ENCODE measurements around the gene GOLM1.
"Not testable (repeated sequence)": the region's sequence is repeated elsewhere in the genome, so short reads cannot be mapped to it uniquely, and the experiment has no call there.

Gene GOLM1

DNA sequence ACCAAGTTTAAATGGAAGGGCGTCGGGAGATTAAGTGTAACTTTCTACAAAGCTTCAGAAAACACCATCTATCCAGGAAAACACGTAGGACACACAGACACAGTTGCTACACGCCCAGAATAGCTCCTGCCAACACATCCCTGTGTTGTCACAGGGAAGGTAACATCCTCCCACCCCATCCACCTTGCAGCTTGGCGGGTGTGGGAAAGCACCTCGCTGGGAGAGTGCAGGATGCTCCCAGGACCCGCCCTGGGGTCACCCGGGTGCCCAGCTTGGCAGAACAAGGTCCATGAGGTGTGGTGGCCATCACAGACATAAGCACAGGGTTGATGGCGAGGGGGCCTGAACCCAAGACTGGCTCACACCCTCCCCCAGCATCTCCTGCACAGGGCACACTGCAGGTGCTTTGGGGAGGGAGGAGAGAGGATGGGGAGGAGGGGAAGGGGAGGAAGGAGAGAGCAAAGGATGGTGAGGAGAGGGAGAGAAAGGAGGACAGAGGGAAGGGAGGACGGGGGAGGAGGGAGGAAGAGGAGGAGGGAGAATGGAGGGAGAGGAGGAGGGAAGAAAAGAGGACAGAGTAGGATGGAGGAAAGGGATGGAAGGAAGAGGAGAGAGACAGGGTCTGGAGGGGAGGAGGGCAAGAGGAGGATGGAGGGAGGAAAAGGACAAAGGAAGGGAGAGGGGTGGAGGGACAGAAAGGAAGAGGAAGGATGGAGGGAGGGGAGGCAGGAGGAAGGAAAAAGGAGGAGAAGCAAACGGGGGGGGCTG, 37.2 kb downstream of the GOLM1 start:
- Histone ChIP-seq H3K9me3 (ENCODE audit: low read depth, low read length) (no peaks in the 10 kb centered on the region), H3K9ac (ENCODE audit: insufficient read length) (no peak overlapping the region), H3K36me3 (ENCODE audit: insufficient read depth, low read length) (0 out of 2 replicates have a peak, but pooled peaks cover 1% of the 10 kb centered on the region), H3K27ac (no peak overlapping the region), H3K4me3 (no peak overlapping the region)
- DNase-seq (ENCODE audit: low read depth, low spot score) = no peak
- no peak for TF ChIP-seq FOXP2 (optimal IDR thresholded peaks at IDR 0.05; ENCODE audit: control extremely low read depth, extremely low read length, insufficient read depth)
- TF ChIP-seq POLR2AphosphoS5 (IDR thresholded peaks at IDR 0.05; ENCODE audit: borderline replicate concordance, low read depth, low read length) = no peak
- TF ChIP-seq EZH2 (IDR thresholded peaks at IDR 0.05) = no peak

DNA sequence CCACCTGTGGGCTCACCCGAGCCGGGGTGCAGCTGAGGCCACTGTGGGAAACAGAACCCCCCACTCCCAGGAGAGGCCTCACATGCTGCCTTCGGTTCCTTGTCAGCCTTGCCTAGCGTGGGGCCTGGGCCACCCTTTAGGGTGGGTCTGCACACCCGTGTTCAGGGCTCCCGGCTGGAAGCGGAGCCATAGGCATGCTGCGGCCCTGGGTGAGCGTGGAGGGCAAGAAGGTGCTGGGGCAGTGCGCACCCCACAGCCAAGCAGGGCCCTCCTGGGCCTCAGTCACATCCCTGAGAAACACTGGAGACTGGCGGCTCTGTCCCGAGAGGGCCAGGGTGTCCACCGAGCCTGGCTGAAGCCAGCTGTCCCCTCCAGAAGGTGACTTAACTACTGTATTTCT, 41.9 kb downstream of the GOLM1 start:
- H3K36me3 ChIP-seq (ENCODE audit: insufficient read depth, low read length) = no peaks in the 10 kb centered on the region

DNA sequence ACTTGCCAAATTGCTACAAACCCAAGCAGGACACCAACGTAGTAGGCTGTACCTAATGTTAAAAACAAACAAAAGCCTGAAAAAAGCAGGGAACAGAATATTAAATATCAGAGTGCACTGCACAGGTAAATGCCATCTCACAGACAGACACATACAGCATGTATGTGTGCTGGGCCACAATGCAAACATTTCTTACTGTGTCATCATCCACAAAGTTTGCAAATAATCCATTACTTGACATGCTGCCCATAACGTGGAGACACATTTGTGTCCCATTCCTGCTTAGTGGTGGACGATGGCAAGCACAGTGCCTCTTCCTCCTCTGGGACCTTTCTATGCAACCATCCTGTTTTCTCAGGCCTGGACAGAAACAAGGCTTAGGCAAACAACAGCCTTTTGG, 44.7 kb downstream of the GOLM1 start:
- no peak overlapping the region for H3K27ac ChIP-seq
- TF ChIP-seq POLR2AphosphoS5 (IDR thresholded peaks at IDR 0.05; ENCODE audit: borderline replicate concordance, low read depth, low read length) (no peak), FOXP2 (optimal IDR thresholded peaks at IDR 0.05; ENCODE audit: control extremely low read depth, extremely low read length, insufficient read depth) (no peak), EZH2 (IDR thresholded peaks at IDR 0.05) (no peak)
- H3K36me3 ChIP-seq (ENCODE audit: insufficient read depth, low read length) = no peaks in the 10 kb centered on the region

More for the DNA sequence above, 41.9 kb downstream of the GOLM1 start:
- H3K9ac ChIP-seq (ENCODE audit: insufficient read length) = no peak overlapping the region
- TF ChIP-seq EZH2 (IDR thresholded peaks at IDR 0.05) (no peak), POLR2AphosphoS5 (IDR thresholded peaks at IDR 0.05; ENCODE audit: borderline replicate concordance, low read depth, low read length) (no peak)
- no peak overlapping the region for H3K27ac ChIP-seq
- H3K9me3 ChIP-seq (ENCODE audit: low read depth, low read length) = no peaks in the 10 kb centered on the region
- H3K4me3 ChIP-seq = no peak overlapping the region
- no peak for DNase-seq (ENCODE audit: low read depth, low spot score)

DNA sequence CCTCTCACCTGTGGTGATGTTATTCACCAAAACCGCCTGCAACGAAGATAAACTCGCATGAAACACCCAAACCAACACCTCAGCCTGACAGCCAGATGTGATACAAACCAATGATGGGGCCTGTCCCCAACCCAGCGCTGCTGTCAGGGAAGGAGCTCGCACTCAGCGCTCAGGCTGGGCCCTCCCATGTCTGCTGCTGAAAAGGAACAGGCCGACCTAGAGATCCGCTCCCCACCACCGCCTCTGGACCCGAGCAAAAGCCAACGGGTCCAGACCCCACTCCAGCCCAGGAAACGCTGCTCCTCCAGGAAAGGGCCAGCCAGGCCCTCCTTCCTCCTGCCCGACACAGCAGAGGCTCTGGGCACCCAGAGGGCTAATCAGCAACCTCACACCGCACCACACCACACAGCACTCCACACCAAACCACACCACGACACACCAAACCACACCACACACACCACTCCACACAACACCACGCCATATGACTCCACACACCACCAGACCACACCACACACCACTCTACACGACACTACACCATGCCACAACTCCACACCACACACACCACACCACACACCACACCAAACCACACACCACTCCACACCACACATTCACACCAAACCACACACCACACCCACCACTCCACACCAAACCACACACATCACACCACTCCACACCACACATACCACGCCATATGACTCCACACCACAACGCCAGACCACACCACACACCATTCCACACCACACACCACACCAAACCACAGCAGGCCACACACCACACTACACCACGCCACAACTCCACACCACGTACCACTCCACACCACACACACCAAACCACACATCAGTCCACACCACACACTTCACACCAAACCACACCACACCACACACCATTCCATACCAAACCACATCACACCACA, 46.5 kb downstream of the GOLM1 start:
- no peak overlapping the region for H3K9ac ChIP-seq (ENCODE audit: insufficient read length)
- H3K4me3 ChIP-seq = no peak overlapping the region
- no peaks in the 10 kb centered on the region for H3K9me3 ChIP-seq (ENCODE audit: low read depth, low read length)
- no peak for TF ChIP-seq FOXP2 (optimal IDR thresholded peaks at IDR 0.05; ENCODE audit: control extremely low read depth, extremely low read length, insufficient read depth)
- TF ChIP-seq POLR2AphosphoS5 (IDR thresholded peaks at IDR 0.05; ENCODE audit: borderline replicate concordance, low read depth, low read length) = no peak
- TF ChIP-seq EZH2 (IDR thresholded peaks at IDR 0.05) = no peak
- no peak for DNase-seq (ENCODE audit: low read depth, low spot score)
- no peaks in the 10 kb centered on the region for H3K36me3 ChIP-seq (ENCODE audit: insufficient read depth, low read length)
- no peak overlapping the region for H3K27ac ChIP-seq

More for the DNA sequence above, 44.7 kb downstream of the GOLM1 start:
- DNase-seq (ENCODE audit: low read depth, low spot score) = no peak
- Histone ChIP-seq H3K9ac (ENCODE audit: insufficient read length) (no peak overlapping the region), H3K4me3 (no peak overlapping the region), H3K9me3 (ENCODE audit: low read depth, low read length) (no peaks in the 10 kb centered on the region)

DNA sequence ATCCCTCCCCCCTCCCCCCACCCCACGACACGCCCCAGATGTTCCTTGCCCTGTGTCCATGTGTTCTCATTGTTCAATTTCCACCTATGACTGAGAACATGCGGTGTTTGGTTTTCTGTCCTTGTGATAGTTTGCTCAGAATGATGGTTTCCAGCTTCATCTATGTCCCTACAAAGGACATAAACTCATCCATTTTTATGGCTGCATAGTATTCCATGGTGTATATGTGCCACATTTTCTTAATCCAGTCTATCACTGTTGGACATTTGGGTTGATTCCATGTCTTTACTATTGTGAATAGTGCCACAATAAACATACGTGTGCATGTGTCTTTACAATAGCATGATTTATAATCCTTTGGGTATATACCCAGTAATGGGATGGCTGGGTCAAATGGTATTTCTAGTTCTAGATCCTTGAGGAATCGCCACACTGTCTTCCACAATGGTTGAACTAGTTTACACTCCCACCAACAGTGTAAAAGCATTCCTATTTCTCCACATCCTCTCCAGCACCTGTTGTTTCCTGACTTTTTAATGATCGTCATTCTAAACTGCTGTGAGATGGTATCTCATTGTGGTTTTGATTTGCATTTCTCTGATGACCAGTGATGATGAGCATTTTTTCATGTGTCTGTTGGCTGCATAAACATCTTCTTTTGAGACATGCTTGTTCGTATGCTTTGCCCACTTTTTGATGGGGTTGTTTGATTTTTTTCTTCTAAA, 51.2 kb downstream of the GOLM1 start:
- not testable (repeated sequence) for DNase-seq (ENCODE audit: low read depth, low spot score); H3K27ac ChIP-seq; H3K36me3 ChIP-seq (ENCODE audit: insufficient read depth, low read length); H3K4me3 ChIP-seq; H3K9me3 ChIP-seq (ENCODE audit: low read depth, low read length); H3K9ac ChIP-seq (ENCODE audit: insufficient read length)

DNA sequence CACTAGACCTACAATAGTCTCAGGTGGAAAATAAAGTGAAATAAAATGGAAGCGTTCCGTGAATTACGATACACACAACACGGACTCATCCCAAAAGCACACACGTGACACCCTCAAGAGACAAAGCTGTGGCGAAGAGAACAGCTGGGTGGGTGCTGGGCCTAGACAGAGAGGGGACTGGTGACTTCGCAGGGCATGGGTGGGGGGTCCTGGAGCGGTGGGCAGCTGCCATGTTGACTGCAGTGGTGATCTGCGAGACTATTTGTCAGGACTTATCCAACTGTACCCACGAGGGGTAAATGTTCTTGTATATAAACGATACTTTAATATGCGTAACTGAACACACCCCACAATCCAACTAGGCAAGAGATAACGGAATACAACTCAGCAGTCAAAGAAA, 52.0 kb downstream of the GOLM1 start:
- H3K36me3 ChIP-seq (ENCODE audit: insufficient read depth, low read length) = no peaks in the 10 kb centered on the region
- H3K27ac ChIP-seq = no peak overlapping the region
- no peak overlapping the region for H3K4me3 ChIP-seq
- H3K9me3 ChIP-seq (ENCODE audit: low read depth, low read length) = no peaks in the 10 kb centered on the region
- no peak for TF ChIP-seq EZH2 (IDR thresholded peaks at IDR 0.05)
- TF ChIP-seq FOXP2 (optimal IDR thresholded peaks at IDR 0.05; ENCODE audit: control extremely low read depth, extremely low read length, insufficient read depth) = no peak
- TF ChIP-seq POLR2AphosphoS5 (IDR thresholded peaks at IDR 0.05; ENCODE audit: borderline replicate concordance, low read depth, low read length) = no peak
- DNase-seq (ENCODE audit: low read depth, low spot score) = no peak
- H3K9ac ChIP-seq (ENCODE audit: insufficient read length) = no peak overlapping the region

DNA sequence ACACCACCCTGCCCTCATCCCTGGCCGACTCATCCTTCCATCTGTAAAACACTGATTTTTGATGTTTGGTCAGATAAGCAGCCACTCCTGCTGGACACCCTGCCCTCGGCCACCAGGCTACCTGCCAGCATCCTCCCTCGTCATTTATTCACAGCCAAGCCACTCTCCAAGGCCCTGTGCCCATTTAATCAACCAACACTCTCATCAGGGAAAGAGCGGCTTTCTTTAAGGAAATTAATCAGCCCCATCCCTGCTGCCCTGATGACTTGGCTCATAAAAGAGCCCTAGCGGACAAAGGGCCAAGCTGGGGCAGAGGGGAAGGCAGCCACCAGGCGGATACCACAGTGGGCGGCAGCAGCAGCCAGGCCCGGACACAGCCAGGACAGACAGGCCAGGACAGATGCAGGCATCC, 52.4 kb downstream of the GOLM1 start:
- no peak overlapping the region for H3K9ac ChIP-seq (ENCODE audit: insufficient read length)
- H3K27ac ChIP-seq = no peak overlapping the region
- H3K36me3 ChIP-seq (ENCODE audit: insufficient read depth, low read length) = no peaks in the 10 kb centered on the region
- no peak for TF ChIP-seq FOXP2 (optimal IDR thresholded peaks at IDR 0.05; ENCODE audit: control extremely low read depth, extremely low read length, insufficient read depth)
- no peak for TF ChIP-seq POLR2AphosphoS5 (IDR thresholded peaks at IDR 0.05; ENCODE audit: borderline replicate concordance, low read depth, low read length)
- no peaks in the 10 kb centered on the region for H3K9me3 ChIP-seq (ENCODE audit: low read depth, low read length)
- H3K4me3 ChIP-seq = no peak overlapping the region
- no peak for DNase-seq (ENCODE audit: low read depth, low spot score)

DNA sequence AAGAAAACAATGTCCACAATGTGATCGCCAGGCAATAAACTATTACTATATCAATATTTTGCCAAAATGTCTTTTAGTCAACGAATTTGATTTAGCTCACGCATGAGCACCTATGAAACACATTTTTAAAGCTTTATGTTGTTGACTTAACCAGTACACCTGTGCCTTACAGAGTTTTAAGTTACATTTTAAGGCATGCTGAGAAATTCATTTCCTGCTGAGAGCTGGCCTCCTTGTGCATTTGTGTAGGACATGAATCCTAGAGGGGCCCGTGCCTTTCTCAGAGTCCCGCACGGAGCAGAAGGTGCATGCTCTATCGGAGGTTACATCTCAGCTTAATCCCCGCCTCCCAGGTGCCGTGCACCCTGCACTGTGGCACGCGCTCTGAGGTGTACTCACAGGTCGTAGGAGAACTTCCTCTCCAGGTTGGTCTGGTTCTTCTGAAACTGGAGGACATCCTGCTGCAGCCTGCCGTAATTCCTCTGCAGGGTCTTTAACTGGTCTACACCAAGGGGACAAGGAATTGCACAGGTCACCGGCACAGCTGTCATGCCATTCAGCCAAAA, 53.2 kb downstream of the GOLM1 start:
- no peaks in the 10 kb centered on the region for H3K9me3 ChIP-seq (ENCODE audit: low read depth, low read length)
- TF ChIP-seq EZH2 (IDR thresholded peaks at IDR 0.05) (no peak), POLR2AphosphoS5 (IDR thresholded peaks at IDR 0.05; ENCODE audit: borderline replicate concordance, low read depth, low read length) (no peak), FOXP2 (optimal IDR thresholded peaks at IDR 0.05; ENCODE audit: control extremely low read depth, extremely low read length, insufficient read depth) (no peak)
- H3K36me3 ChIP-seq (ENCODE audit: insufficient read depth, low read length) = no peaks in the 10 kb centered on the region
- H3K9ac ChIP-seq (ENCODE audit: insufficient read length) = no peak overlapping the region
- H3K4me3 ChIP-seq = no peak overlapping the region
- no peak overlapping the region for H3K27ac ChIP-seq
- DNase-seq (ENCODE audit: low read depth, low spot score) = no peak
